Testis (tissue), 2 donors: Measurements from ENCODE around the gene GATA6.

Source experiments
- POLR2A ChIP-seq: fragments of 450-650 bp; IDR thresholded peaks from one replicate; pipeline ENCODE4 v1.6.1; 2017; ENCODE audit warnings: antibody characterized with exemption, mild to moderate bottlenecking, moderate library complexity
- TF ChIP-seq, protein P1 (sequence below), 3 experiments: fragments of 450-650 bp in 2 of 3; fragments of 200-600 bp in 1 of 3; sonication (generic) in 1 of 3; IDR thresholded peaks; one replicate each; pipeline ENCODE4 v1.5.1; 2016 to 2019; ENCODE audit warnings: antibody characterized with exemption in 3 of 3, mild to moderate bottlenecking in 2 of 3, moderate library complexity in 1 of 3

DNA sequence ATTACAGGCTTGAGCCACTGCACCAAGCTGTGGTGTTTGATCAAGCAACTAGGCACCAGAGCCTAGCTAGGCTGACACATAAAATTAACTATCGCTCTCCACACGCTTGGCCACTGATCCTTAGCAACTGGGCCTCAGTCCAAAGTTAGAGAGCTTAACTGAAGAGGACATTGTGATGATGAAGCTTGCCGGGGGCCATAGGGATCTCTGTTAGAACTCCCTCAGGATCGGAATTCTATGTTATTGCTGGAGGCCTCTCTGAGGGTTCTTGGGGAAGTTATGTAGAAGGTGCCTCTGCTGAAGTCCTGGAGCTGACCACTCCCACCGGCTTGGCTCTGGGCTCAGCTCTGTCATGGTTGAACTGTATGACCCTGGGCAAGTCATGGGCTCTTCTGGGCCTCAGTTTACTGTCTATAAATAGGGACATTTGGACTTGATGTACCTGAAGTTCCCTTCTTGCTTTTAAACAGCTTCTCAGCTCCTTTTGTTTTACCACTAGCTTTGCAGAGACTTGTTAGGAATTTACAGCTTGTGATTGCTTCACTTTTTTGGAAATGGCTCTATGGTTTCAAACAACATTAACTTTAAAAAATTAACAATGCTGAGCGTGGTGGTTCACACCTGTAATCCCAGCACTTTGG lies 44.1 kb downstream of the GATA6 start:
- TF ChIP-seq, protein P1, sequence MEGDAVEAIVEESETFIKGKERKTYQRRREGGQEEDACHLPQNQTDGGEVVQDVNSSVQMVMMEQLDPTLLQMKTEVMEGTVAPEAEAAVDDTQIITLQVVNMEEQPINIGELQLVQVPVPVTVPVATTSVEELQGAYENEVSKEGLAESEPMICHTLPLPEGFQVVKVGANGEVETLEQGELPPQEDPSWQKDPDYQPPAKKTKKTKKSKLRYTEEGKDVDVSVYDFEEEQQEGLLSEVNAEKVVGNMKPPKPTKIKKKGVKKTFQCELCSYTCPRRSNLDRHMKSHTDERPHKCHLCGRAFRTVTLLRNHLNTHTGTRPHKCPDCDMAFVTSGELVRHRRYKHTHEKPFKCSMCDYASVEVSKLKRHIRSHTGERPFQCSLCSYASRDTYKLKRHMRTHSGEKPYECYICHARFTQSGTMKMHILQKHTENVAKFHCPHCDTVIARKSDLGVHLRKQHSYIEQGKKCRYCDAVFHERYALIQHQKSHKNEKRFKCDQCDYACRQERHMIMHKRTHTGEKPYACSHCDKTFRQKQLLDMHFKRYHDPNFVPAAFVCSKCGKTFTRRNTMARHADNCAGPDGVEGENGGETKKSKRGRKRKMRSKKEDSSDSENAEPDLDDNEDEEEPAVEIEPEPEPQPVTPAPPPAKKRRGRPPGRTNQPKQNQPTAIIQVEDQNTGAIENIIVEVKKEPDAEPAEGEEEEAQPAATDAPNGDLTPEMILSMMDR (IDR thresholded peaks at IDR 0.05): no peak
- TF ChIP-seq POLR2A: no peak
